Measurements from ENCODE around the gene GFM1.

Gene GFM1

DNA sequence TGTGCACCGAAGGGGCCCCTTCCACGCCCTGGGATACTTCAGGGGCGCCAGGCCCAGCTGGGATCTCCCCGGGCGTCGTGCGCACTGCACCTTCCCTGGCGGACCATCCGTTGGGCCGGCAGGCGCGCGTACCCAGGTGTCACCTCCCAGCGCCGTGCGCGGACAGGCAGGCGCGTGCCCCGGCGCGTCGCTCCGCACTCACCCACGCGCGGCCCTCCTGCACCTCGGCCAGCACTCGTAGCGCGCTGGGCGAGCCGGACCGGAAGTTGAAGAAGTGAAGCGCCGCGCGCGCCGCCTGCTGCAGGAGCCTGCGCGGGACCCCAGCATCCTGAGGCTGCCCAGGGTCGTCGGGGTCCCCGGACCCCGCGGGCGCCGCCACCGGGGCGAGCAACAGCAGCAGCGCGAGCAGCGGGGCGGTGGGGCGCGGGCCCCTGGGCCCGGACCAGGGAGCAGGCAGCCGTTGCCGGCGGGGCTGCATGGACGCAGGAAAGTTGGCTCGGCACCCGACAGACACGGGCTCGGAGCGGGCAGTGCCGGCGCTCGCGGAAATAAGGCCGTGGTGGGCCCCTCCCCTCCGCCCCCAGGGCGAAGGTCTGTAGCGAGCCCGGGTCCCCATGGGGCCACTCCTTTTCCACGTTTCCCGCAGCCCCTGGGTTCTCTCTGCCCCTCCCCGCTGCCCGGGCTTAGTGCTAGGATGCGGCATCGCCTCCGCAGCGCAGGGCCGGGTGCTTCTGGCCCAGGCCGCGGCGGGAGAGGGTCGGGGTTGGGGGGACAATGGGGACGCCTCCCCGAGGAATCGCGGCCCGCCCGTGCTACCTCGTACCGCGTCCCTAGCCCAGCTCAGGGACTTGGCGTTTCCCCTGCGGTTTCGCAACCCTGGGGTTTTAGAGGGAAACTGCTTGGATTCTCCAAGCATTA is 87.9 kb downstream of the GFM1 start, which contains the start of gene RARRES1:
RARRES1 (minus strand) TSS at position 520 of the 918 bp plus-strand sequence; CDS start at position 478, 42 bp downstream.
- TF ChIP-seq, protein P1, sequence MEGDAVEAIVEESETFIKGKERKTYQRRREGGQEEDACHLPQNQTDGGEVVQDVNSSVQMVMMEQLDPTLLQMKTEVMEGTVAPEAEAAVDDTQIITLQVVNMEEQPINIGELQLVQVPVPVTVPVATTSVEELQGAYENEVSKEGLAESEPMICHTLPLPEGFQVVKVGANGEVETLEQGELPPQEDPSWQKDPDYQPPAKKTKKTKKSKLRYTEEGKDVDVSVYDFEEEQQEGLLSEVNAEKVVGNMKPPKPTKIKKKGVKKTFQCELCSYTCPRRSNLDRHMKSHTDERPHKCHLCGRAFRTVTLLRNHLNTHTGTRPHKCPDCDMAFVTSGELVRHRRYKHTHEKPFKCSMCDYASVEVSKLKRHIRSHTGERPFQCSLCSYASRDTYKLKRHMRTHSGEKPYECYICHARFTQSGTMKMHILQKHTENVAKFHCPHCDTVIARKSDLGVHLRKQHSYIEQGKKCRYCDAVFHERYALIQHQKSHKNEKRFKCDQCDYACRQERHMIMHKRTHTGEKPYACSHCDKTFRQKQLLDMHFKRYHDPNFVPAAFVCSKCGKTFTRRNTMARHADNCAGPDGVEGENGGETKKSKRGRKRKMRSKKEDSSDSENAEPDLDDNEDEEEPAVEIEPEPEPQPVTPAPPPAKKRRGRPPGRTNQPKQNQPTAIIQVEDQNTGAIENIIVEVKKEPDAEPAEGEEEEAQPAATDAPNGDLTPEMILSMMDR (IDR thresholded peaks at IDR 0.05; ENCODE audit: low read depth, low read length): no peak
- peak within 1 kb of the TSS; percentile 55 to 64 for H3K4me3 ChIP-seq (replicated peaks in 1 of 2; ENCODE audit: low read depth in 2 of 2, low read length in 2 of 2)
- peak; percentile 41 to 67 for DNase-seq (ENCODE audit: low read depth in 2 of 2)

DNA sequence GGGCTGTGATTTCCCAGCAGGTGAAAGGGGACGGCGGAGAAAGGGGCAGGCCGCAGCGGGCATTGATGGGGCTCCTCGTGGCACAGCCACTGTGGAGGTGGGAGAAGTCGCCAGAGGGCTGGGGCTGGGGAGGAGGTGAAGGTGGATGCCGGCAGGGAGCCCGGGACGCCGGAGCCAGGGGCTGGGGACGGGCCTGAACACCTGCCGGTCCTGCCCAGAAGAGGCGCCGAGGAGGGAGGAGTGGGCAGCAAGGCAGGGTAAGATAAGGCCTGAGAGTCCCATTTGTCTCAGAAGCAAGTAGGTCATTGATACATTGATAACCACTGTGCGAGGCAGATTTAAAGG is 88.5 kb downstream of the GFM1 start:
- no peak for DNase-seq (ENCODE audit: low read depth in 2 of 2)
- TF ChIP-seq, protein P1 (IDR thresholded peaks at IDR 0.05; ENCODE audit: low read depth, low read length): no peak
- peak overlapping the region; percentile 55 to 64 for H3K4me3 ChIP-seq (replicated peaks in 1 of 2; ENCODE audit: low read depth in 2 of 2, low read length in 2 of 2)

DNA sequence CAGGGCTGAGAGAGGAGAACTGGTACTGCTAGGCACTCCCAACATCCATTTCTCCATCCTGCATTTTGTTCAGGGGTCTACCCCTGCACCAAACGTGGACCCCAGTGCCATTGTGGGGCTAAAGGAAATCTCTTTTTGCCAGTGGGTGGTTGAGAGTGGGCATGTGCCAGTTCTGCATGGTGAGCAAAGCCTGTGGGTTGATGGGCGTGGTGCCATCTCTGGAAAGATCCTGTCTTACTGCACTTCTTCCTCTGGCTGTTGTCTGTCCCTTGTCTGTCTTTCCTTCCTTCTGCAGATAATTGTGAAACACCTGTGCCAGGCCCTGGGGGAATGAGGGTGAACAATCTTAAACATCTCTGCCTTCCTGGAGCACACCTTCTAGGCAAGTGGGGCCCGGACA is 89.3 kb downstream of the GFM1 start:
- H3K4me3 ChIP-seq (replicated peaks in 1 of 2; ENCODE audit: low read depth in 2 of 2, low read length in 2 of 2): no peak overlapping the region
- TF ChIP-seq, protein P1 (IDR thresholded peaks at IDR 0.05; ENCODE audit: low read depth, low read length): no peak
- no peak for DNase-seq (ENCODE audit: low read depth in 2 of 2)

DNA sequence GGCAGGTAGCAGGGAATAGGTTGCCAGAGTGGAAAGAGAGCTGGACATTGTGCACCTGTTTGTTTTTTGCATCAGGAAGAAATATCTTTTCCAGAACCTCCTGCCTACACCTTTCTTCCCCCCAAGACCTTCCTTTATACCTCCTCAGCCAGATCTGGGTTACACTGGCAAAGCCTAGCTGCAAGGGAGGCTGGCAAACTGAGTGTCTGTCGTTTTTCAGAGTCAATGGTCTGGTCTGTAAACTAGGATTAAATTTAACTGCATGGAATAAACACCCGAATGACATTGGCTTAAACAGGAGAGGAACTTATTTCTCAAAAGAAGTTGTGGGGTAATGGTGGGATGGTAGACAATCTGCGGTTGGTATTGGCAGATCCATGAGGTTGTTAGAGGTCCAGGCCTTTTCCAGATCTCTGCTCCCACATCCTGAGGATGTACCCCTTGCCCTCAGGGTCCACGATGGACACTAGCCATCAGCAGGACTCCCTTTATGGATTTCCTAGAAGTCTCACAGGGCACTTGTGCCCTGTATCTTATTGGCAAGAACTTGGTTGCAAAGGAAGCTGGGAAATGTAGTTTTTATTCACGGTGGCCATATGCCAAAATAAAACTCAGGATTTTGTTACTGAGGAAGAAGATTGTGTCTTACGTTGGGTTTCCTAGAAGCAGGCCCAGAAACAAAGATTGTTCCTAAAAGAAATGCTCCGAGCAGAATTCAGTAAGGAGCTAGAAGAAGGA is 91.1 kb downstream of the GFM1 start:
- TF ChIP-seq, protein P1 (IDR thresholded peaks at IDR 0.05; ENCODE audit: low read depth, low read length): no peak
- no peak overlapping the region for H3K4me3 ChIP-seq (replicated peaks in 1 of 2; ENCODE audit: low read depth in 2 of 2, low read length in 2 of 2)
- no peak for DNase-seq (ENCODE audit: low read depth in 2 of 2)

DNA sequence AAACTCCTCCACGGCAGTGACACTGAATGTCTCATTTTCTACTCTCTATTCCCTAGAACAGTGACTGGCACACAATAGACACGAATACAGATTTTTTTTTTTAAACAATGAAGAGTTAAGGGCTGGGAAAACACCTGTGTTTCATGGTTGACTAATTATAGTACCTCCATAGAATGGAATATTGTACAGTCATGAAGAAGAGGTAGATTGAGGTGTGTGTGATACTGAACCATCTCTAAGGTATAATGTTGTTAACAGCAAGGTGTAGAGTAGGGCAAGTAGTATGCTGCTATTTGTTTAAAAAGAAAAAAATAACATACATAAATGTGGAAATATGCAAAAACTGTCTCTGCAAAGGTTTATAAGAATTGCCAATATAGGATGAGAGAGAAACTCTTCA is 93.1 kb downstream of the GFM1 start:
- no peak overlapping the region for H3K4me3 ChIP-seq (replicated peaks in 1 of 2; ENCODE audit: low read depth in 2 of 2, low read length in 2 of 2)
- TF ChIP-seq, protein P1 (IDR thresholded peaks at IDR 0.05; ENCODE audit: low read depth, low read length): no peak
- no peak for DNase-seq (ENCODE audit: low read depth in 2 of 2)

DNA sequence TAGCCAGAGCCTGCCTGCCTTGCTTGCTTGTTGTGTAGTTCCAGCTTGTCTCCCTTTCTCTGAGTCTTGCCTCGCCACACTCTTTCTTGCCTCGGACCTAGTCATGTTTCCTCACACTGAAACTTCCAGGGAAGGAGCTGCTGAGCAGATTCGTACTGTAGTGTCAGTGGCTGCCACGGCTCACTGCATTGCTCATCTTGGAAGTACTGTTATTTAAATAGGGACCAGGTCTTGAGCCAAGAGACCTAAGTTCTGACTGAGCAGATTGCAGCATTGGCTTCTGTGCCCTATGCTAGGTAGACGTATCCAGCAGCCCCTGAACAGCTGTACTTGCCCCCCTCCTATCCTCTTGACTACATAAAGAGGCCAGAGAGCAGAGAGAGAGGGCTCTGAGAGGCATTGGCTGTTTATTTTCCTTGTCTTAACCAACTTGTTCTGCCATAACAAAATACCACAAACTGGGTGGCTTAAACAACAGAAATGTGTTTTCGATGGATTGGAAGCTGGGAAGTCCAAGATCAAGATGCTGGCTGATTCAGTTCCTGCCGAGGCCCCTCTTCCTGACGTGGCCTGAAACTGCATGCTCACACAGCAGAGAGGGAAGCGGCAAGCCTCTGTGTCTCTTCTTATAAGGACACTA is 93.8 kb downstream of the GFM1 start:
- TF ChIP-seq, protein P1 (IDR thresholded peaks at IDR 0.05; ENCODE audit: low read depth, low read length): no peak
- H3K4me3 ChIP-seq (replicated peaks in 1 of 2; ENCODE audit: low read depth in 2 of 2, low read length in 2 of 2): no peak overlapping the region
- DNase-seq (ENCODE audit: low read depth in 2 of 2): no peak
